Cardiac muscle cell (in vitro differentiated cells and primary cell): ENCODE data around the gene CDC14A. TPM values are rescaled to one million over a fixed set of nuclear protein-coding genes. Genes with fewer than 3 reads are reported as not detected.

Experiments used
- DNase-seq, 2 donors: peaks; one replicate each; pipeline versions ENCODE4 v3.0.0 to v3.0.0-alpha.2; 2010 to 2017; ENCODE audit warnings: low read depth in 1 of 2, low spot score in 1 of 2
- H3K27ac ChIP-seq: fragments of 200-600 bp; sonication (generic); 2 replicates; pipeline ENCODE4 v1.5.1; 2016
- H3K27me3 ChIP-seq: fragments of 200-600 bp; sonication (generic); 2 replicates; pipeline ENCODE4 v1.6.0; 2016; ENCODE audit warnings: control low read depth
- H3K36me3 ChIP-seq: fragments of 200-600 bp; sonication (generic); 2 replicates; pipeline ENCODE4 v1.5.1; 2016; ENCODE audit warnings: control low read depth
- H3K4me1 ChIP-seq: fragments of 200-600 bp; sonication (generic); 2 replicates; pipeline ENCODE4 v1.8.1; 2017; ENCODE audit warnings: low read depth, mild to moderate bottlenecking, mixed run types
- H3K4me3 ChIP-seq: fragments of 200-600 bp; sonication (generic); 2 replicates; pipeline ENCODE4 v1.5.1; 2016; ENCODE audit warnings: mild to moderate bottlenecking
- H3K9me3 ChIP-seq: fragments of 200-600 bp; sonication (generic); 2 replicates; pipeline ENCODE4 v1.5.1; 2017; ENCODE audit warnings: low read depth, mild to moderate bottlenecking, control low read depth
- CTCF ChIP-seq: IDR thresholded peaks from 2 replicates; pipeline ENCODE4 v1.5.1; 2012; ENCODE audit warnings: low read depth, mild to moderate bottlenecking, low read length
- polyA plus RNA-seq: library from polyadenylated mRNA; unstranded; fragments of >200 nt; fragmentation: Nextera tagmentation; extraction: Ambion mirVana; gene quantifications from 2 replicates; pipeline ENCODE4 v1.2.1, GENCODE V29; 2016
- total RNA-seq: library from RNA; depleted of rRNA; stranded (reverse); fragments of >200 nt; gene quantifications from 2 replicates; pipeline ENCODE4 v1.2.3, GENCODE V29; 2016

Gene CDC14A
- total and polyA plus RNA-seq, 2 experiments from 2014 or later: 9.6 to 16.9 TPM

GRCh38 chr1:100497796-100498195 is 145.5 kb downstream of the CDC14A start:
- Histone ChIP-seq H3K36me3 (peaks cover 22% of the 10 kb centered on the region), H3K27me3 (no peaks in the 10 kb centered on the region), H3K4me3 (no peak overlapping the region), H3K27ac (no peak overlapping the region), H3K9me3 (no peaks in the 10 kb centered on the region), H3K4me1 (no peaks in the 10 kb centered on the region)
- DNase-seq: no peak
- TF ChIP-seq CTCF: no peak

GRCh38 chr1:100499194-100499811 is 147.0 kb downstream of the CDC14A start:
- H3K9me3 ChIP-seq: no peaks in the 10 kb centered on the region
- H3K4me3 ChIP-seq: no peak overlapping the region
- no peak for TF ChIP-seq CTCF
- peaks cover 22% of the 10 kb centered on the region for H3K36me3 ChIP-seq
- no peaks in the 10 kb centered on the region for H3K4me1 ChIP-seq
- no peak for DNase-seq
- H3K27me3 ChIP-seq: no peaks in the 10 kb centered on the region
- H3K27ac ChIP-seq: no peak overlapping the region

GRCh38 chr1:100502052-100502792 is 149.9 kb downstream of the CDC14A start:
- H3K27me3 ChIP-seq: no peaks in the 10 kb centered on the region
- DNase-seq: peak in 1 of 2 donors; percentile 32
- TF ChIP-seq CTCF: no peak
- H3K4me1 ChIP-seq: peaks cover 3% of the 10 kb centered on the region
- H3K9me3 ChIP-seq: no peaks in the 10 kb centered on the region
- peaks cover 22% of the 10 kb centered on the region for H3K36me3 ChIP-seq
- no peak overlapping the region for H3K4me3 ChIP-seq
- no peak overlapping the region for H3K27ac ChIP-seq

- peaks cover 2% of the 10 kb centered on the region for H3K36me3 ChIP-seq
- H3K9me3 ChIP-seq: no peaks in the 10 kb centered on the region
- H3K4me1 ChIP-seq: peaks cover 11% of the 10 kb centered on the region
- no peak overlapping the region for H3K27ac ChIP-seq
- H3K4me3 ChIP-seq: no peak overlapping the region
- TF ChIP-seq CTCF: no peak
- H3K27me3 ChIP-seq: no peaks in the 10 kb centered on the region
- DNase-seq: peak in 1 of 2 donors; percentile 68
Observed at GRCh38 chr1:100506217-100506616, 153.9 kb downstream of the CDC14A start.

GRCh38 chr1:100510451-100510850 is 158.1 kb downstream of the CDC14A start:
- no peaks in the 10 kb centered on the region for H3K9me3 ChIP-seq
- no peak for TF ChIP-seq CTCF
- H3K4me1 ChIP-seq: peaks cover 11% of the 10 kb centered on the region
- DNase-seq: no peak
- H3K27ac ChIP-seq: no peak overlapping the region
- H3K27me3 ChIP-seq: no peaks in the 10 kb centered on the region
- no peaks in the 10 kb centered on the region for H3K36me3 ChIP-seq
- H3K4me3 ChIP-seq: no peak overlapping the region
